RWPE1 (cell line): ENCODE data around the gene PKP4.
"Not testable (repeated sequence)": the region's sequence is repeated elsewhere in the genome, so short reads cannot be mapped to it uniquely, and the experiment has no call there.

Experiments used
- CTCF ChIA-PET: fragments of 350-600 bp; sonication (Branson Sonifier 250); formaldehyde crosslinking; extraction: SDS; loops from one replicate; lab custom pipeline; 2021; lab: Yijun Ruan, JAX
- POLR2A ChIA-PET: fragments of 400-600 bp; formaldehyde crosslinking; extraction: SDS; loops from one replicate; lab custom pipeline; 2020; ENCODE audit warnings: antibody characterized with exemption; ENCODE audit not compliant: low non-redundant PET; lab: Yijun Ruan, JAX
- DNase-seq: peaks from one replicate; pipeline ENCODE4 v3.0.0; 2012; ENCODE audit warnings: low spot score
- H3K27ac ChIP-seq: fragments of 450-650 bp; 2 replicates; pipeline ENCODE4 v1.5.1; 2017
- CTCF ChIP-seq: fragments of 450-650 bp; conservative IDR thresholded peaks from 2 replicates; pipeline ENCODE4 v1.5.1; 2017; ENCODE audit warnings: low read depth, mild to moderate bottlenecking

Gene PKP4

GRCh38 chr2:158699323-158699722 lies 242.6 kb downstream of the PKP4 start:
- CTCF ChIA-PET = no interaction called here
- TF ChIP-seq CTCF = no peak
- DNase-seq = no peak
- no peak overlapping the region for H3K27ac ChIP-seq
- POLR2A ChIA-PET = no interaction called here

- no peak for DNase-seq
- POLR2A ChIA-PET = no interaction called here
- no peak overlapping the region for H3K27ac ChIP-seq
- TF ChIP-seq CTCF = no peak
- CTCF ChIA-PET = no interaction called here
Observed at GRCh38 chr2:158701101-158701500, 244.3 kb downstream of the PKP4 start.

- H3K27ac ChIP-seq = no peak overlapping the region
- ChIA-PET CTCF (interaction anchor here (0.6 kb wide), 1 partner anchor 26 kb away, joined by 3 read pairs; no protein-coding TSS in a partner anchor), POLR2A (no interaction called here)
- no peak for DNase-seq
- TF ChIP-seq CTCF = no peak
Observed at GRCh38 chr2:158702740-158703139, 246.0 kb downstream of the PKP4 start.

GRCh38 chr2:158704724-158705465 lies 248.1 kb downstream of the PKP4 start:
- DNase-seq, POLR2A ChIA-PET, H3K27ac ChIP-seq, CTCF ChIA-PET: not testable (repeated sequence)

- no peak for DNase-seq
- no peak for TF ChIP-seq CTCF
- no peak overlapping the region for H3K27ac ChIP-seq
- CTCF ChIA-PET = interaction anchor here (0.7 kb wide), 1 partner anchor 20 kb away, joined by 5 read pairs; no protein-coding TSS in a partner anchor
- POLR2A ChIA-PET = no interaction called here
Observed at GRCh38 chr2:158712791-158713522, 256.2 kb downstream of the PKP4 start.

- TF ChIP-seq CTCF = no peak
- CTCF ChIA-PET = no interaction called here
- DNase-seq = no peak
- H3K27ac ChIP-seq = no peak overlapping the region
- POLR2A ChIA-PET = no interaction called here
Observed at GRCh38 chr2:158713523-158714138, 256.9 kb downstream of the PKP4 start.
